ENCODE measurements around the gene FYB2.

GRCh38 chr1:56838759-56839158 lies 19.6 kb upstream of the FYB2 start:
- TF ChIP-seq, protein P1, sequence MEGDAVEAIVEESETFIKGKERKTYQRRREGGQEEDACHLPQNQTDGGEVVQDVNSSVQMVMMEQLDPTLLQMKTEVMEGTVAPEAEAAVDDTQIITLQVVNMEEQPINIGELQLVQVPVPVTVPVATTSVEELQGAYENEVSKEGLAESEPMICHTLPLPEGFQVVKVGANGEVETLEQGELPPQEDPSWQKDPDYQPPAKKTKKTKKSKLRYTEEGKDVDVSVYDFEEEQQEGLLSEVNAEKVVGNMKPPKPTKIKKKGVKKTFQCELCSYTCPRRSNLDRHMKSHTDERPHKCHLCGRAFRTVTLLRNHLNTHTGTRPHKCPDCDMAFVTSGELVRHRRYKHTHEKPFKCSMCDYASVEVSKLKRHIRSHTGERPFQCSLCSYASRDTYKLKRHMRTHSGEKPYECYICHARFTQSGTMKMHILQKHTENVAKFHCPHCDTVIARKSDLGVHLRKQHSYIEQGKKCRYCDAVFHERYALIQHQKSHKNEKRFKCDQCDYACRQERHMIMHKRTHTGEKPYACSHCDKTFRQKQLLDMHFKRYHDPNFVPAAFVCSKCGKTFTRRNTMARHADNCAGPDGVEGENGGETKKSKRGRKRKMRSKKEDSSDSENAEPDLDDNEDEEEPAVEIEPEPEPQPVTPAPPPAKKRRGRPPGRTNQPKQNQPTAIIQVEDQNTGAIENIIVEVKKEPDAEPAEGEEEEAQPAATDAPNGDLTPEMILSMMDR (IDR thresholded peaks at IDR 0.05; ENCODE audit: low read depth, low read length, poor library complexity, severe bottlenecking) = no peak
- TF ChIP-seq EZH2phosphoT487 (IDR thresholded peaks at IDR 0.05; ENCODE audit: borderline replicate concordance, low read length) = no peak
